GM19023 (cell line): ENCODE data around the gene USP17L28.
"Not testable (repeated sequence)": the region's sequence is repeated elsewhere in the genome, so short reads cannot be mapped to it uniquely, and the experiment has no call there.

Experiments used
- ATAC-seq: cut with Tn5 transposase; IDR thresholded peaks from one replicate; pipeline ENCODE4 v1.9.1; 2021; ENCODE audit warnings: mild to moderate bottlenecking, moderate library complexity; ENCODE audit not compliant: unreplicated experiment

USP17L28 gene, protein sequence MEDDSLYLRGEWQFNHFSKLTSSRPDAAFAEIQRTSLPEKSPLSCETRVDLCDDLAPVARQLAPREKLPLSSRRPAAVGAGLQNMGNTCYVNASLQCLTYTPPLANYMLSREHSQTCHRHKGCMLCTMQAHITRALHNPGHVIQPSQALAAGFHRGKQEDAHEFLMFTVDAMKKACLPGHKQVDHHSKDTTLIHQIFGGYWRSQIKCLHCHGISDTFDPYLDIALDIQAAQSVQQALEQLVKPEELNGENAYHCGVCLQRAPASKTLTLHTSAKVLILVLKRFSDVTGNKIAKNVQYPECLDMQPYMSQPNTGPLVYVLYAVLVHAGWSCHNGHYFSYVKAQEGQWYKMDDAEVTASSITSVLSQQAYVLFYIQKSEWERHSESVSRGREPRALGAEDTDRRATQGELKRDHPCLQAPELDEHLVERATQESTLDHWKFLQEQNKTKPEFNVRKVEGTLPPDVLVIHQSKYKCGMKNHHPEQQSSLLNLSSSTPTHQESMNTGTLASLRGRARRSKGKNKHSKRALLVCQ

DNA sequence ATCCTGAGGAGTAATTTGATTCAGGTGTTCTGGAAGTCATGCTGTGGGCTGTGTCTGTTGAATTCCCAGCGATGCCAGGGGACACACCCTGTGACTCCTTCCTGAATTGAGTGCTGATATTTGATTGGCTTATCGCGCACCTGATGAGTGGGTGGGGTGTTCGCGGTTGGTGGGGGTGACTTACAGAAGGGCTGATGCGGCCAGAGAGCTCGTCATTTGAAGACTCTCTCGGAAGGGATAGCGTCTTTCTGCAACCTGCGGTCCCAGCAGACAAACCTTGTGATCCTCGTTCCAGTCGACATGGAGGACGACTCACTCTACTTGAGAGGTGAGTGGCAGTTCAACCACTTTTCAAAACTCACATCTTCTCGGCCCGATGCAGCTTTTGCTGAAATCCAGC is at the start of gene USP17L28:
USP17L28 (plus strand) TSS at position 301 of the 400 bp plus-strand sequence; CDS start at position 301, 0 bp downstream.
- ATAC-seq, result not testable (repeated sequence)

DNA sequence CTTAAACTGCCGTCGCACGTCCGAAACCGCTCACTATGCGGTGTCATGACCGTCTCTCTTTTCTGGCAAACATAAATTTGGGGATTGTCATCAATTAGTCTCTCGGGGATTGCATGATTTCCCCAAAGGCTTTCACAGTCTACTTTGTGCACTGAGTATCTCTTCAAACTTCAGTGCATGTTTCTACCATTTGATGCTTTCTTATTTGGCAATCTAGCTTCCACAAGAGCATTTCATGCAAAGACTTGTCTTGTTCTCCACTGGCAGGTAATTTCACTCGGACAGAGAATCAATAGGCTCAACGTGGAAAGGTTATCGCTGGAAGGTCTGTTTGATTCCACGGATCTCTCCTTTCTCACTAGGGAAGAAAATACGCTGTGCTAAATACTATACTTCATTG is 24.5 kb upstream of the USP17L28 start:
- not testable (repeated sequence) for ATAC-seq

DNA sequence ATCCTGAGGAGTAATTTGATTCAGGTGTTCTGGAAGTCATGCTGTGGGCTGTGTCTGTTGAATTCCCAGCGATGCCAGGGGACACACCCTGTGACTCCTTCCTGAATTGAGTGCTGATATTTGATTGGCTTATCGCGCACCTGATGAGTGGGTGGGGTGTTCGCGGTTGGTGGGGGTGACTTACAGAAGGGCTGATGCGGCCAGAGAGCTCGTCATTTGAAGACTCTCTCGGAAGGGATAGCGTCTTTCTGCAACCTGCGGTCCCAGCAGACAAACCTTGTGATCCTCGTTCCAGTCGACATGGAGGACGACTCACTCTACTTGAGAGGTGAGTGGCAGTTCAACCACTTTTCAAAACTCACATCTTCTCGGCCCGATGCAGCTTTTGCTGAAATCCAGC is 23.8 kb upstream of the USP17L28 start, which contains the start of gene USP17L24:
USP17L24 (plus strand) TSS at position 301 of the 400 bp plus-strand sequence; CDS start at position 301, 0 bp downstream.
- not testable (repeated sequence) for ATAC-seq

DNA sequence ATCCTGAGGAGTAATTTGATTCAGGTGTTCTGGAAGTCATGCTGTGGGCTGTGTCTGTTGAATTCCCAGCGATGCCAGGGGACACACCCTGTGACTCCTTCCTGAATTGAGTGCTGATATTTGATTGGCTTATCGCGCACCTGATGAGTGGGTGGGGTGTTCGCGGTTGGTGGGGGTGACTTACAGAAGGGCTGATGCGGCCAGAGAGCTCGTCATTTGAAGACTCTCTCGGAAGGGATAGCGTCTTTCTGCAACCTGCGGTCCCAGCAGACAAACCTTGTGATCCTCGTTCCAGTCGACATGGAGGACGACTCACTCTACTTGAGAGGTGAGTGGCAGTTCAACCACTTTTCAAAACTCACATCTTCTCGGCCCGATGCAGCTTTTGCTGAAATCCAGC is 19.1 kb upstream of the USP17L28 start, which contains the start of gene USP17L25:
USP17L25 (plus strand) TSS at position 301 of the 400 bp plus-strand sequence; CDS start at position 301, 0 bp downstream.
- ATAC-seq, result not testable (repeated sequence)

DNA sequence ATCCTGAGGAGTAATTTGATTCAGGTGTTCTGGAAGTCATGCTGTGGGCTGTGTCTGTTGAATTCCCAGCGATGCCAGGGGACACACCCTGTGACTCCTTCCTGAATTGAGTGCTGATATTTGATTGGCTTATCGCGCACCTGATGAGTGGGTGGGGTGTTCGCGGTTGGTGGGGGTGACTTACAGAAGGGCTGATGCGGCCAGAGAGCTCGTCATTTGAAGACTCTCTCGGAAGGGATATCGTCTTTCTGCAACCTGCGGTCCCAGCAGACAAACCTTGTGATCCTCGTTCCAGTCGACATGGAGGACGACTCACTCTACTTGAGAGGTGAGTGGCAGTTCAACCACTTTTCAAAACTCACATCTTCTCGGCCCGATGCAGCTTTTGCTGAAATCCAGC is 14.3 kb upstream of the USP17L28 start, which contains the start of gene USP17L26:
USP17L26 (plus strand) TSS at position 301 of the 400 bp plus-strand sequence; CDS start at position 301, 0 bp downstream.
- not testable (repeated sequence) for ATAC-seq

DNA sequence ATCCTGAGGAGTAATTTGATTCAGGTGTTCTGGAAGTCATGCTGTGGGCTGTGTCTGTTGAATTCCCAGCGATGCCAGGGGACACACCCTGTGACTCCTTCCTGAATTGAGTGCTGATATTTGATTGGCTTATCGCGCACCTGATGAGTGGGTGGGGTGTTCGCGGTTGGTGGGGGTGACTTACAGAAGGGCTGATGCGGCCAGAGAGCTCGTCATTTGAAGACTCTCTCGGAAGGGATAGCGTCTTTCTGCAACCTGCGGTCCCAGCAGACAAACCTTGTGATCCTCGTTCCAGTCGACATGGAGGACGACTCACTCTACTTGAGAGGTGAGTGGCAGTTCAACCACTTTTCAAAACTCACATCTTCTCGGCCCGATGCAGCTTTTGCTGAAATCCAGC is 9.6 kb upstream of the USP17L28 start, which contains the start of gene USP17L5:
USP17L5 (plus strand) TSS at position 301 of the 400 bp plus-strand sequence; CDS start at position 301, 0 bp downstream.
- ATAC-seq, result not testable (repeated sequence)

DNA sequence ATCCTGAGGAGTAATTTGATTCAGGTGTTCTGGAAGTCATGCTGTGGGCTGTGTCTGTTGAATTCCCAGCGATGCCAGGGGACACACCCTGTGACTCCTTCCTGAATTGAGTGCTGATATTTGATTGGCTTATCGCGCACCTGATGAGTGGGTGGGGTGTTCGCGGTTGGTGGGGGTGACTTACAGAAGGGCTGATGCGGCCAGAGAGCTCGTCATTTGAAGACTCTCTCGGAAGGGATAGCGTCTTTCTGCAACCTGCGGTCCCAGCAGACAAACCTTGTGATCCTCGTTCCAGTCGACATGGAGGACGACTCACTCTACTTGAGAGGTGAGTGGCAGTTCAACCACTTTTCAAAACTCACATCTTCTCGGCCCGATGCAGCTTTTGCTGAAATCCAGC is 4.8 kb upstream of the USP17L28 start, which contains the start of gene USP17L27:
USP17L27 (plus strand) TSS at position 301 of the 400 bp plus-strand sequence; CDS start at position 301, 0 bp downstream.
- ATAC-seq, result not testable (repeated sequence)

DNA sequence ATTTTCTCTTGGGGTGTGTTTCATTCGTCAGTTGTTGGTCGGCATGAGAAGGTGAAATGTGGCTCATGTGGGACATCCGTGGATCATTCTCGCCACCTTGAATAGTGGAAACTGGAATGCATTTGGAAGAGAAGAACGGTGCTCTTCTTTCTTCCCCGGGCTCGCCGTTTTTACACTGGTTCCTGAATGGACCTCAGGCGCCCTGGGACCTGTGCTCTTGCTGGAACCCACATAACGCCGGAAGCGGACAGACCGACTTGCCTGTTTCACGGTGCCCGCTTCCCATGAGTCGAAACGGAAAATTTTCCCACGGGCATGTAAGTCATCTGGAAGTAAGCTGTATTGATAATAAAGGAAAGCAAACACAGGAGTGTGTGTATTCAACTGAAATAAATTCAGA is 2.2 kb downstream of the USP17L28 start:
- not testable (repeated sequence) for ATAC-seq

DNA sequence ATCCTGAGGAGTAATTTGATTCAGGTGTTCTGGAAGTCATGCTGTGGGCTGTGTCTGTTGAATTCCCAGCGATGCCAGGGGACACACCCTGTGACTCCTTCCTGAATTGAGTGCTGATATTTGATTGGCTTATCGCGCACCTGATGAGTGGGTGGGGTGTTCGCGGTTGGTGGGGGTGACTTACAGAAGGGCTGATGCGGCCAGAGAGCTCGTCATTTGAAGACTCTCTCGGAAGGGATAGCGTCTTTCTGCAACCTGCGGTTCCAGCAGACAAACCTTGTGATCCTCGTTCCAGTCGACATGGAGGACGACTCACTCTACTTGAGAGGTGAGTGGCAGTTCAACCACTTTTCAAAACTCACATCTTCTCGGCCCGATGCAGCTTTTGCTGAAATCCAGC is 4.6 kb downstream of the USP17L28 start, which contains the start of gene USP17L29:
USP17L29 (plus strand) TSS at position 301 of the 400 bp plus-strand sequence; CDS start at position 301, 0 bp downstream.
- ATAC-seq, result not testable (repeated sequence)

DNA sequence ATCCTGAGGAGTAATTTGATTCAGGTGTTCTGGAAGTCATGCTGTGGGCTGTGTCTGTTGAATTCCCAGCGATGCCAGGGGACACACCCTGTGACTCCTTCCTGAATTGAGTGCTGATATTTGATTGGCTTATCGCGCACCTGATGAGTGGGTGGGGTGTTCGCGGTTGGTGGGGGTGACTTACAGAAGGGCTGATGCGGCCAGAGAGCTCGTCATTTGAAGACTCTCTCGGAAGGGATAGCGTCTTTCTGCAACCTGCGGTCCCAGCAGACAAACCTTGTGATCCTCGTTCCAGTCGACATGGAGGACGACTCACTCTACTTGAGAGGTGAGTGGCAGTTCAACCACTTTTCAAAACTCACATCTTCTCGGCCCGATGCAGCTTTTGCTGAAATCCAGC is 14.1 kb downstream of the USP17L28 start, which contains the start of gene USP17L30:
USP17L30 (plus strand) TSS at position 301 of the 400 bp plus-strand sequence; CDS start at position 301, 0 bp downstream.
- ATAC-seq, result not testable (repeated sequence)

DNA sequence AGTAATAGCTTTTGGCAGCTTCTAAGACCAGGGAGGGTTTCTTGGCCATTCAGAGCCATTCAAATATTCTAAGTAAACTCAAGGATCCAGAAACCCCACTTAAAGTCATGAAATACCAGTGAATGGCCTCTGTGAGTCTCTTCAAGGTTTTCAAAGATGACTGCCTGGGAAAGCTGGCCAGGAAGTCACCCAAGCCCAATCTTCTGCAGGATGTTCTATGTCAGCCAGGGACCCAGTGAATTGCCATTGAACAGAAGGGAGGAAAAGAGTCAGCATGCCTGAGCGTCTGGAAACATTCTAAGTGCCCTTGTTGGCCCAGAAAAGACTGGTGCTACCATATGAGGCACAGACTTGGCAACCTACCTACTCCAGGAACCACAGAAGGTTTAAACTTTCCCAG is 31.2 kb downstream of the USP17L28 start:
- not testable (repeated sequence) for ATAC-seq

DNA sequence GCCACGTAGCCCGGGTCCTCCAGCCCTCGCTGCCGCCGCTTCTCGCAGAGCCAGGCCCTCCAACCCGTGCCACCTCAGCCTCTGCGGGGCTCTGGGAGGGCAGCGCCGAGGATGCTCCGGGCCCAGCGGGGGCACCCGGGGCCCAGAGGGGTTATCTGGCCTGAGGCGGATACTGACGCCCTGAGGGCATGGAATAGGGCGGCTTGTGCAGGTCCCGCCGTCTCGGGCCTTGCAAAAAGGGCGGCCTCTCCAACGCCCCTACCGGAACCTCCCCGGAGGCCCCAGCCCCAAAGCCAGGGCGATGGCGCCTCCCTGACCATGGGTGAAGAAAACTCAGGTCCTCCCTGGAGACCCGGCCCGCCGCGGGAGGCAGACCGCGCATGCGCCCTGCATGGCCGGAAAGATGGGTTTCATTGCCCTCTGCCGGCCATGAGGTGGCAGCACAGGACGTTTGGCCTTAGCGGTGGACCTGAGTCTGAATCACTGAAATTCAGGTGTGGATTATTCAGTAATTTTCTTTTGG is 32.4 kb downstream of the USP17L28 start:
- ATAC-seq, result not testable (repeated sequence)

DNA sequence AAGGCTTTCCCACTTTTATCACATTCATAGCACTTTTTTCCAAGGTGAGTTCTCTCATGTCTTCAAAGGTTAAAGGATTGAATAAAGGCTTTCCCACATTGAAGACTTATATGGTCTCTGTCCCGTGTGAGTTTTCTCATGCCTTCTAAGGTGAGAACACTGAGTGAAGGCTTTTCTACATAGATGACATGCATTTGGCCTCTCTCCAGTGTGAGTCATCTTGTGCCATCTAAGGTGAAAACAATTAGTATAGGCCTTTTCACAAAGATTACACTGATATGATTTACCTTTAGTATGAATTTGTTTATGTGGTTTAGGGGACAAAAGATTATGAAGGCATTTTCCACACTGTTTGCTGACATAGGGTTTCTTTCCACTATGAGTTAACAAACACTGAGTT is 35.4 kb downstream of the USP17L28 start:
- ATAC-seq, result no peak

DNA sequence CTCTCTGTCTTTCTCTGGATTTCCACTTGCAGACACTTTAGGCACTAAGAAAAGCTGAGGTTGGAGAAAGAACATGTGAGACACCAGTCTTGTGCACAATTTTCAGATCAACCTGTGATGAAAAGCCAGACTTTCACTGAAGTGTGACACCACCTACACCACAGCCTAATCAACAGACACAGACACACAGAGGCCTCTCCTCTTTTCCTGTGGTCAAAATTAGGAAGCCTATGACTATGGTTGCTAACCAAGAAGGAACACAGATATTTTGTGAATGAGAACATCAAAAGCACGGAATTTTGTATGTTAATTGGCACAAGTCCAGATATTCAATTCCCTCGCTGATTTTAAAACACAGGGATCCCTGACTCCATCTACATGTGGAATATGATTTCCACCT is 40.3 kb downstream of the USP17L28 start:
- ATAC-seq, result not testable (repeated sequence)
